NOMO-1 (cell line): ENCODE results near the gene P2RX1.

Source experiments
- DNase-seq, 2 experiments: peaks; one replicate each; lab custom pipeline; 2025; ENCODE audit not compliant: unreplicated experiment in 2 of 2; lab: John Stamatoyannopoulos, UW

P2RX1 gene

DNA sequence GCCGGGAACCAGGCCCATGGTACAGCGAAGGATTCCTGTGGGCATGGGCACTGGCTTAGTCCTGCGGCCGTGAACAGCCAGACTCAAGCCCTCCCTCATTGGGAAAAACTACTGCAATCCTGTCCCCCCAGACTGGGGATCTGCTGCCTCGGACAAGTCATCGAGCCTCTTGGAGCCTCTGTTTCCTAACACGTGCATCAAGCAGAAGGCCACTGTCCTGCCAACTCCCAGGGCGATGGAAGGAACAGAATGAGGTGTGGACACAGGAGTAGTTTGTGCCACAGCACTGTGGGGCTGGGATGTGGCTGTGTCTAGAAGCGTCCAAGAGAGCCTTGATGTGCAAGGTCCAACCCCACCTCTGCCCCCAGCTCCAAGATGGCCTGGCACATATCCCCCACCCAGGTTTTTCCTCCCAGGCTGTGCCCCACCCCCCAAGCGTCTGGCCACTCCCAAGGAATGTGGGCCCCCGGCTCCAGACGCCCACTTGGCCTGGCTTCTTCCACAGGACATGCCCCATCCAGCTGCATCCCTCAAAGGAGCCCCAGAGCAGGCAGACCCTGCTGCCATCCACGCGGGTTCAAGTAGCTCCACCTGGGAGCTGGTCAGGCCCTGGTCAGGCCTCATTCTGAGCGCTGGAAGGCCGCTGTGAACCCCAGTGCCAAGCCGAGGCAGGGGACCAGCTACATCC lies 26.8 kb downstream of the P2RX1 start:
- DNase-seq = no peak

DNA sequence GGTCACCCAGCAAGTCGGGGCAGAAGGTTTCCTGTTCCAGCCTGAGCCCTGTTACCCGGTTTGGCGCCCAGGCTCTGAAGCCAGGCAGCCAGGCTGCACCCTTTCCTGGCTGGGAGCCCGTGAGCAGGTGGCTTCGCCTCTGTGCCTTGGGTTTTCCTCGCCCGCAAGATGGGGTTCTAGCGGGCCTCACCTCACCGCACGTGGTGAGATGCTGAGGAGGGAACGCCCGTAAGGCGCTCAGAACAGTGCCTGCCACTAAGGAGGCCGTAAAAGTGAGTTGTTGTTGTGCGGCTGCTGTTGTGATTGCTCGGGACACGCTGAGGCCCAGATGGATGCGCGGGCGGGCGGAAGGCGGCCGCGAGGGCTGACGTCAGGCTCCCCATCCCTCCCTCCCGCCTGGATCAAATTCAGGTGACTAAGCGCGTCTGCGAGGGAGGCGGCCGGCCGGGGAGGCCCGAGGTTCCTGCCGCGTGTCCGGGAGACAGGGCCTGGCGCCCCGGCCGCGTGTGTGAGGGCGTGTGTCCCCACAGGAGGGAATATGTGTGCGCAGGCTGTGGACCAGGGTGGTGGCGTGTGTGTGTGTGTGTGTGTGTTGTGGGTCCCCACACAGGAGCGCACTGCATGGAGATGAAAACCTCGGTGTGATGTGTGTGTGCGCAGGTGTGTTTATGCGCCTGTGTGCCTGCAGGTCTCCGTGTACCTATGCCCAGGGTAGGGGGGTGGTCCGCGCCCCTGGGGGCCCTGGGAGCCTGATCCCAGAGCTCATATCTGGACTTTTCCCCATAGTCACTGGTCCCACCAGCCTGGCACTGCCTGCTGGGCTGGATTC lies 27.7 kb downstream of the P2RX1 start:
- DNase-seq = no peak

- no peak for DNase-seq
These were observed 28.5 kb downstream of the P2RX1 start for GRCh38 chr17:3887804-3888203.

DNA sequence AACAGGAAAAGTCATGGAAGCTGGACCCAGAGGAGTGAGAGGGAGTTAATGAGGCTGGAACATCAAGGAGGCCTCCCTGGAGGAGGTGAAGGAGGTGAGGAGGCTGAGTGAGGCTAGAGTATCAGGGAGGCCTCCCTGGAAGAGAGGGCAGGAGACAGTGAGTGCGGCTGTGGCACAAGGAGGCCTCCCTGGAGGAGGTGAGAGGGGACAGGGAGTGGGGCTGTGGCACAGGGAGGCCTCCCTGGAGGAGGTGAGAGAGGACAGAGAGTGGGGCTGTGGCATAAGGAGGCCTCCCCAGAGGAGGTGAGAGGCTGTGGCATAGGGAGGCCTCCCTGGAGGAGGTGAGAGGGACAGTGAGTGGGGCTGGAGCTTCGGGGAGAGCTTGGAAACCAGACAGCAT lies 28.9 kb downstream of the P2RX1 start:
- no peak for DNase-seq

DNA sequence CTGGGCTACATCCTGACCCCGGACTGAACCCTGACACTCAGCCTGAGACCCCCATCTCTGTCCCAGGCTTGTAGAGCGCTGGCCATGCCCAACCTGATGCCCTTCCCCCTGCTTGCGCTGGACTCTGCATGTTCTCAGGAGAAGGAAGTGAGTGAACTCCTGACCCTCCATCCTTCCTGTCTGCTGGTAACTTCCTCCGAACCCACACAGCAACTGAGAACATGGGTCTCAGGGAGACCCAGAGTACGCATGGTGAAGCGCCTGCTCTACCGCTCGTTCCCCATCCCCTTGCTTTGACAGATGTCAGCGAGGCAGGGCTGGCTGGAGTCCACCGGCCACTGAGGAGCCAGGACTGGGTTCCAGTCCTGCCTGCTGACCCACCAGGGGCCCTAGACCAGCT lies 29.5 kb downstream of the P2RX1 start:
- peak; percentile 30 to 53 for DNase-seq

GRCh38 chr17:3885970-3886369 lies 30.3 kb downstream of the P2RX1 start:
- DNase-seq = no peak

- DNase-seq = no peak
These were observed 31.0 kb downstream of the P2RX1 start for GRCh38 chr17:3885271-3885670.

- DNase-seq = no peak
These were observed 32.1 kb downstream of the P2RX1 start for GRCh38 chr17:3884188-3884587.

DNA sequence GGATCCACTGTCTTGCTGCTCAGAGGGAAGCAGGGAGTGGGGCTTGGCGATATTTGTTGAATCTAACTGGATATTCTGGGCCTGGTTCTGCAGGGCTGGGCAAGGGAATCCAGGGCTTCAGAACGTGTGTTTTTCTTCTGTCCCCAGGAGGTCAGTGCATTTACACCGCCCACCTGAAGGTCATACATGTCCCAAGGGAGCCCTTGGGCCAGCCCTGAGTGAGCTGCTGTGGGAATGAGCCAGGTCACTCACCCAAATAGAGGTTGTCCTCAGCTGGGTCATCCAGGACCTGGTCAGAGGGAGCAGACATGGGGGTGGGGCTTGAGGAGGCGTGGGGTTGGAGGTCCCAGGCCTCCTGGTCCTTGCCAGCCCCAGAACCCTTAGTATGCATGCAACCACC lies 34.0 kb downstream of the P2RX1 start:
- no peak for DNase-seq

DNA sequence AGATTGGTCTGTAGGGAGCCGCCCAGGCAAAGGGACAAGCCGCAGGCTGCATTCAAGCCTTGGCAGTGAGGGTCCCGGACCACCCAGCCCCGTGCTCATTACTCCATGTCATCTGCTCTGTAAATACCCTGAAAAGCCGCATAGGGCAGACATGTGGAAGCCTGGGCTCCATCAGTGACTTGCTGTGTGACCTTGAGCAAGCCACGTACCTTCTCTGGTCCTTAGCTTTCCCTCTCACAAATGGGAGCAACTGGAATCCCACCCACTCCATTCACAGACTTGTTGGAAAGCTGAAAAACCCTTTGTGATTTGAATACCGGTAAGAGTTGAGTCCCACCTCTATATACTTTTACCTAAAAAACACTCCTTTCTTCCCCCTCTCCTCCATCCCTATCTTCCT lies 35.3 kb downstream of the P2RX1 start:
- no peak for DNase-seq

- DNase-seq = no peak
These were observed 36.5 kb downstream of the P2RX1 start for GRCh38 chr17:3879591-3880417.

GRCh38 chr17:3879186-3879585 lies 37.1 kb downstream of the P2RX1 start:
- no peak for DNase-seq

- no peak for DNase-seq
These were observed 39.0 kb downstream of the P2RX1 start for GRCh38 chr17:3877220-3877619.

GRCh38 chr17:3875317-3875716 lies 40.9 kb downstream of the P2RX1 start:
- no peak for DNase-seq

DNA sequence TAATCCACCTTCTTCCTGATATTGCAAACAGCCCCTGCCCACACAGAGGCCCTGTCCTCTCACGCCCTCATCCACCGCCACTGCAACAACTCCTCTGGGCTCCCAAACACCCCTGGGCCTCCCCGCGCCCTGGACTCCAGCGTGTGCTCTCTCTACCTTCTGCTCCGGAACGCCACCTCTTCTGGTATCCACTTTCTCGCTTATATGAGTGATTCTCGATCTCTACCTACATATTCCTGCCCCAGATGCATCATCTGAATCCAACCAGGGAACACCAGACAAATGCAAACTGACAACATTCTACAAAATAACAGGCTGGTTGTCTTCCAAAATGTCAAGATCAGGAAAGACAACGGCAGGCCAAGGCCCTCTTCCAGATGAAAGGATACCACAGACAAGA lies 42.4 kb downstream of the P2RX1 start:
- DNase-seq = no peak

DNA sequence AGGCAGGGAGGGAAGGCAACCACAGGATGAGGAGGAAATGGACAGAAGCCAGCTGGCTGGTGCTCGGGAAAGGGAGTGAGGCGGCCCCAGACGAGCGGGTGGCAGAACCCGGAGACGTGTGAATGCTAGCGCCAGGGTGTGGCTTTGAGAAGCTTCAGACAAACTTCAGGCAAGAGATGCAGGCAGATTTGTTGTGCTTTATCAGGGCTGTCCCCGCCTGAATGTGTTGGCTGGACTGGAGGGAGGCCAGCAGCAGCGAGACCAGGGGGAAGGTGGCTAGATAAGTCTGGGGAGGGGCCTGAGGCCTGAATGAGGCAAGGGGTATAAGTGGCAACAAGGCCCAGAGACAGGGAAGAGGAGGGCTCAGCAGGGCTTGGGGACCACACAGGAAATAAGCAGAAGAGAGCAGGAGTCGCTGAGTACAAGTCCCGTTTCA lies 45.4 kb downstream of the P2RX1 start:
- no peak for DNase-seq

DNA sequence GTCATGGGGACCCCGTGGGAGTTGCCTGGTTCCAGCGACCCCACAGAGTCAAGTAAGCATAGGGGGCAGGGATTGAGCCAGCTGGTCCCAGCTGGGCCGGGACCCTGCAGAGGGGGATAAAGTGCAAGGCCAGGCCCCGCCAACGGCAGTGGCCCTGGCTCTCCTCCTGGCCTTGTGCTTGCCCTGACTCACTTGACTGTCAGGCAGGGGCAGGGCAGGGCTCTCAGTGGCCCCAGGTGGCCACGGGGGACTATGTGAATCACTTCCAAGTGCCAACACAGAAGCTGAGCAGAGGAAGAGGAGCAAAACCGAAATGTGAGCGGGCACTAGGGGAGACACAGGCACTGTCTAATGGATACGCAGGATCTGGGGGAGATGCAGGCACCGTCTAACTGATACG lies 48.7 kb downstream of the P2RX1 start:
- DNase-seq = no peak

DNA sequence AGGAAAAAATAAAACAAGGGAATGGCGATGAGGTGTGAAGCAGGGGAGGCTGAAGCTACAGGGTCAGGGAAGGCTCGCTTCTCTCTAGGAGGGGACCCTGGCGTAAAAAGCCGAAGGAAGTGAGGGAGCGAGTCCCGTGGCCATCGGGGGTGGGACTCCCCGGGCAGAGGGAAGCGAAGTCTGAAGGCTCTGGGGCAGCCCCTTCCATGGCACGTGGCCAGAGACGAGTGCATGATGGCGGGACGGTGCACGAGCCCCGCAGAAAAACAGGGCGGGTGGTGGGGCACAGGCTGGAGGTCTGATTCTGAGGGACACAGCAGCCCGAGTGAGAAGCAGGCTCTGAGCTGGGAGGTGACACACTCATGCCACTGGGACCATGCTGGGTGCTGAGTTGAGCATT lies 49.2 kb downstream of the P2RX1 start:
- DNase-seq = no peak

- DNase-seq = no peak
These were observed 50.0 kb downstream of the P2RX1 start for GRCh38 chr17:3866276-3866675.

GRCh38 chr17:3865176-3865575 lies 51.1 kb downstream of the P2RX1 start:
- DNase-seq = no peak

GRCh38 chr17:3864534-3864933 lies 51.7 kb downstream of the P2RX1 start:
- no peak for DNase-seq
